CD14-positive monocyte (primary cell): ENCODE data around the gene PPM1M. TPM values are rescaled to one million over a fixed set of nuclear protein-coding genes. Genes with fewer than 3 reads are reported as not detected.

ENCODE experiments used
- DNase-seq, 3 donors: peaks; one replicate each; pipeline ENCODE4 v3.0.0-alpha.2; 2011 to 2022
- H2AFZ ChIP-seq: 2 replicates; pipeline ENCODE4 v1.6.0; 2012; ENCODE audit warnings: mild to moderate bottlenecking, low read depth, low read length, inconsistent platforms; ENCODE audit not compliant: insufficient read depth, poor library complexity, severe bottlenecking
- H3K27ac ChIP-seq, 2 donors: 1 replicate in 1 of 2; 2 replicates in 1 of 2; pipeline ENCODE4 v1.5.1; 2012 to 2013; ENCODE audit warnings: low read length in 2 of 2, control low read depth in 1 of 2, inconsistent platforms in 1 of 2, low read depth in 1 of 2, mild to moderate bottlenecking in 1 of 2
- H3K27me3 ChIP-seq, 2 donors: one replicate each; pipeline versions ENCODE4 v1.6.0 to v1.6.1; 2011 to 2013; ENCODE audit warnings: low read length in 2 of 2; ENCODE audit not compliant: control insufficient read depth in 2 of 2, insufficient read depth in 2 of 2
- H3K36me3 ChIP-seq, 2 donors: replicated peaks in 1 of 2; 1 replicate in 1 of 2; 2 replicates in 1 of 2; pipeline versions ENCODE4 v1.5.1 to v1.6.1; 2012 to 2013; ENCODE audit warnings: low read length in 2 of 2, control low read depth in 1 of 2, inconsistent platforms in 1 of 2, mild to moderate bottlenecking in 1 of 2; ENCODE audit not compliant: insufficient read depth in 2 of 2, control insufficient read depth in 1 of 2
- H3K4me1 ChIP-seq, 2 donors: 1 replicate in 1 of 2; 2 replicates in 1 of 2; pipeline versions ENCODE4 v1.5.1 to v1.6.1; 2012 to 2013; ENCODE audit warnings: low read length in 2 of 2, control low read depth in 1 of 2, inconsistent platforms in 1 of 2, mild to moderate bottlenecking in 1 of 2, moderate library complexity in 1 of 2; ENCODE audit not compliant: insufficient read depth in 2 of 2, control insufficient read depth in 1 of 2
- H3K4me2 ChIP-seq: replicated peaks from 2 replicates; pipeline ENCODE3; 2012; ENCODE audit warnings: low read length, moderate library complexity, mild to moderate bottlenecking; ENCODE audit not compliant: poor library complexity, severe bottlenecking; ENCODE audit errors: extremely low read depth
- H3K4me3 ChIP-seq, 3 experiments: fragments of 200-600 bp in 1 of 3; sonication (generic) in 1 of 3; replicated peaks in 1 of 3; 1 replicate in 2 of 3; 2 replicates in 1 of 3; pipeline ENCODE4 v1.5.1; 2011 to 2013; ENCODE audit warnings: low read length in 3 of 3, mild to moderate bottlenecking in 3 of 3, control low read depth in 2 of 3, low read depth in 2 of 3, inconsistent platforms in 1 of 3, moderate library complexity in 1 of 3
- H3K79me2 ChIP-seq: 2 replicates; pipeline ENCODE4 v1.6.0; 2012; ENCODE audit warnings: mild to moderate bottlenecking, control low read depth, inconsistent platforms, low read length, moderate library complexity; ENCODE audit not compliant: insufficient read depth
- H3K9ac ChIP-seq: 2 replicates; pipeline ENCODE4 v1.6.0; 2017; ENCODE audit warnings: low read length, mild to moderate bottlenecking; ENCODE audit not compliant: insufficient read depth, poor library complexity, severe bottlenecking
- H3K9me3 ChIP-seq, 2 donors: replicated peaks in 1 of 2; 1 replicate in 1 of 2; 2 replicates in 1 of 2; pipeline versions ENCODE4 v1.5.1 to v1.6.1; 2012 to 2013; ENCODE audit warnings: low read length in 2 of 2, control low read depth in 1 of 2; ENCODE audit not compliant: control insufficient read depth in 1 of 2, insufficient read depth in 1 of 2
- H4K20me1 ChIP-seq: 2 replicates; pipeline ENCODE4 v1.6.0; 2012; ENCODE audit warnings: mild to moderate bottlenecking, low read length, control low read depth, moderate library complexity; ENCODE audit not compliant: insufficient read depth
- H3K27ac Mint-ChIP-seq, 7 donors: one replicate each; pipeline ENCODE4 v1.8.0; 2020; ENCODE audit warnings: mild to moderate bottlenecking in 7 of 7, mixed read lengths in 7 of 7, moderate library complexity in 6 of 7, inconsistent platforms in 2 of 7
- H3K27me3 Mint-ChIP-seq, 3 donors: one replicate each; pipeline ENCODE4 v1.8.0; 2021 to 2022; ENCODE audit warnings: low read depth in 3 of 3, mild to moderate bottlenecking in 3 of 3, mixed read lengths in 3 of 3, moderate library complexity in 3 of 3, inconsistent platforms in 1 of 3
- H3K36me3 Mint-ChIP-seq, 2 donors: one replicate each; pipeline ENCODE4 v1.8.0; 2020; ENCODE audit warnings: mixed read lengths in 2 of 2, inconsistent platforms in 1 of 2, mild to moderate bottlenecking in 1 of 2
- H3K4me1 Mint-ChIP-seq: one replicate; pipeline ENCODE4 v1.8.0; 2020; ENCODE audit warnings: mild to moderate bottlenecking, mixed read lengths
- H3K4me3 Mint-ChIP-seq, 2 donors: one replicate each; pipeline ENCODE4 v1.8.0; 2020; ENCODE audit warnings: mild to moderate bottlenecking in 2 of 2, mixed read lengths in 2 of 2, moderate library complexity in 1 of 2
- H3K9me3 Mint-ChIP-seq, 7 donors: one replicate each; pipeline ENCODE4 v1.8.0; 2020 to 2022; ENCODE audit warnings: mixed read lengths in 7 of 7, mild to moderate bottlenecking in 6 of 7, moderate library complexity in 6 of 7, inconsistent platforms in 2 of 7
- CTCF ChIP-seq: fragments of 200-600 bp; IDR thresholded peaks from one replicate; pipeline ENCODE4 v1.8.0; 2022; ENCODE audit warnings: antibody characterized with exemption, mild to moderate bottlenecking
- WGBS: methylation state at CpG from one replicate; pipeline ENCODE4 v1.1.5; 2013; ENCODE audit warnings: missing lambda C conversion rate; ENCODE audit not compliant: insufficient coverage; 5-methylcytosine and 5-hydroxymethylcytosine counted together
- intact Hi-C, 2 donors: fragments of 100-400 bp; cut with micrococcal nuclease; formaldehyde crosslinking; loops; one replicate each; pipeline versions ENCODE4 v1.15.0 to v1.15.1; 2023
- polyA plus RNA-seq, 3 donors: library from polyadenylated mRNA; depleted of rRNA in 1 of 3; unstranded in 2 of 3; stranded (reverse) in 1 of 3; fragments of 300-500 nt in 2 of 3; fragments of >200 nt in 1 of 3; fragmentation: Illumina TruSeq in 2 of 3; gene quantifications; 1 replicate in 2 of 3; 2 replicates in 1 of 3; pipeline ENCODE4 v1.2.3, GENCODE V29; 2012 to 2021

Gene PPM1M
- polyA plus RNA-seq, 3 donors: 92.8 to 144 (median 120) TPM

GRCh38 chr3:52278510-52279069, 33.0 kb downstream of the PPM1M start, which contains the start of gene WDR82:
WDR82 (minus strand) TSS chr3:52278649; CDS start chr3:52278361, 288 bp downstream.
- H3K4me1 ChIP-seq: peaks cover 28 to 46% of the 10 kb centered on the region in 2 donors
- H3K4me1 Mint-ChIP-seq: peaks cover 49% of the 10 kb centered on the region
- peak; percentile 87 to 93 (median 92) for DNase-seq
- H3K9me3 ChIP-seq: no peaks in the 10 kb centered on the region
- TF ChIP-seq CTCF: no peak
- peaks cover 39% of the 10 kb centered on the region for H4K20me1 ChIP-seq
- peaks cover 60% of the 10 kb centered on the region for H3K79me2 ChIP-seq
- peaks cover 4 to 19% of the 10 kb centered on the region in 2 donors for H3K36me3 ChIP-seq
- intact Hi-C loops: loop anchor here (5.0 kb wide), 1 partner anchor 36 kb away; no protein-coding TSS in a partner anchor
- H3K4me2 ChIP-seq: peak within 1 kb of the TSS; percentile 97
- peaks cover 11 to 31% of the 10 kb centered on the region in 2 donors for H3K36me3 Mint-ChIP-seq
- peak within 1 kb of the TSS; percentile 98 to 100 for H3K4me3 Mint-ChIP-seq
- peak within 1 kb of the TSS; percentile 74 to 97 (median 89) for H3K4me3 ChIP-seq
- no peaks in the 10 kb centered on the region for H3K27me3 ChIP-seq
- peak within 1 kb of the TSS; percentile 83 for H3K9ac ChIP-seq
- peak within 1 kb of the TSS; percentile 78 for H2AFZ ChIP-seq
- WGBS: under 1% methylated on average over 52 of the region's 58 CpGs
- H3K9me3 Mint-ChIP-seq: no peaks in the 10 kb centered on the region
- peaks cover 0 to 4% (median 0%) of the 10 kb centered on the region in 3 donors for H3K27me3 Mint-ChIP-seq
- H3K27ac ChIP-seq: peak within 1 kb of the TSS; percentile 93 to 97
- peak within 1 kb of the TSS; percentile 95 to 100 (median 99) for H3K27ac Mint-ChIP-seq

GRCh38 chr3:52279596-52279995, 34.0 kb downstream of the PPM1M start:
- peaks cover 40% of the 10 kb centered on the region for H3K4me1 Mint-ChIP-seq
- 67% methylated on average over 2 of the region's 2 CpGs for WGBS

More at GRCh38 chr3:52279596-52279995, 34.0 kb downstream of the PPM1M start:
- peak overlapping the region in 1 of 2 donors; percentile 89 for H3K4me3 Mint-ChIP-seq
- H3K4me1 ChIP-seq: peaks cover 23 to 38% of the 10 kb centered on the region in 2 donors
- TF ChIP-seq CTCF: no peak
- no peak overlapping the region for H3K4me2 ChIP-seq
- peaks cover 0 to 5% (median 0%) of the 10 kb centered on the region in 3 donors for H3K27me3 Mint-ChIP-seq
- no peak overlapping the region for H2AFZ ChIP-seq
- peaks cover 5 to 23% of the 10 kb centered on the region in 2 donors for H3K36me3 Mint-ChIP-seq
- H3K9me3 ChIP-seq: no peaks in the 10 kb centered on the region
- DNase-seq: no peak
- peaks cover 49% of the 10 kb centered on the region for H3K79me2 ChIP-seq
- H4K20me1 ChIP-seq: peaks cover 29% of the 10 kb centered on the region
- peaks cover 1 to 9% of the 10 kb centered on the region in 2 donors for H3K36me3 ChIP-seq
- peak overlapping the region in 1 of 3 experiments; percentile 97 for H3K4me3 ChIP-seq
- intact Hi-C loops: loop anchor here (5.0 kb wide), 1 partner anchor 37 kb away; no protein-coding TSS in a partner anchor
- H3K9ac ChIP-seq: no peak overlapping the region
- peak overlapping the region in 2 of 7 donors; percentile 97 to 98 for H3K27ac Mint-ChIP-seq
- no peaks in the 10 kb centered on the region for H3K9me3 Mint-ChIP-seq
- H3K27ac ChIP-seq: no peak overlapping the region
- no peaks in the 10 kb centered on the region for H3K27me3 ChIP-seq
